GM23338 (cell line): Measurements from ENCODE around the gene SELENOW.

ENCODE experiments used
- REST ChIP-seq: IDR thresholded peaks from one replicate; pipeline ENCODE4 v1.6.1; 2018; ENCODE audit warnings: antibody characterized with exemption; ENCODE audit not compliant: unreplicated experiment
- TF ChIP-seq, protein P1 (sequence below), 2 experiments: fragments of 200-600 bp in 1 of 2; sonication (generic) in 1 of 2; conservative IDR thresholded peaks; 2 replicates each; pipeline versions ENCODE4 v1.5.1 to v1.6.1; 2016 to 2017; ENCODE audit warnings: antibody characterized with exemption in 2 of 2, low read depth in 2 of 2, mild to moderate bottlenecking in 2 of 2, moderate library complexity in 1 of 2

GRCh38 chr19:47729799-47730520 is 48.5 kb upstream of the SELENOW start:
- TF ChIP-seq, protein P1, sequence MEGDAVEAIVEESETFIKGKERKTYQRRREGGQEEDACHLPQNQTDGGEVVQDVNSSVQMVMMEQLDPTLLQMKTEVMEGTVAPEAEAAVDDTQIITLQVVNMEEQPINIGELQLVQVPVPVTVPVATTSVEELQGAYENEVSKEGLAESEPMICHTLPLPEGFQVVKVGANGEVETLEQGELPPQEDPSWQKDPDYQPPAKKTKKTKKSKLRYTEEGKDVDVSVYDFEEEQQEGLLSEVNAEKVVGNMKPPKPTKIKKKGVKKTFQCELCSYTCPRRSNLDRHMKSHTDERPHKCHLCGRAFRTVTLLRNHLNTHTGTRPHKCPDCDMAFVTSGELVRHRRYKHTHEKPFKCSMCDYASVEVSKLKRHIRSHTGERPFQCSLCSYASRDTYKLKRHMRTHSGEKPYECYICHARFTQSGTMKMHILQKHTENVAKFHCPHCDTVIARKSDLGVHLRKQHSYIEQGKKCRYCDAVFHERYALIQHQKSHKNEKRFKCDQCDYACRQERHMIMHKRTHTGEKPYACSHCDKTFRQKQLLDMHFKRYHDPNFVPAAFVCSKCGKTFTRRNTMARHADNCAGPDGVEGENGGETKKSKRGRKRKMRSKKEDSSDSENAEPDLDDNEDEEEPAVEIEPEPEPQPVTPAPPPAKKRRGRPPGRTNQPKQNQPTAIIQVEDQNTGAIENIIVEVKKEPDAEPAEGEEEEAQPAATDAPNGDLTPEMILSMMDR (conservative IDR thresholded peaks at IDR 0.05; ENCODE audit: low read depth in 2 of 2) = no peak
- no peak for TF ChIP-seq REST
